Subcutaneous adipose tissue (tissue), 4 donors: Measurements from ENCODE around the gene ATP5PB. TPM values are rescaled to one million over a fixed set of nuclear protein-coding genes. Genes with fewer than 3 reads are reported as not detected.

ENCODE experiments used
- CTCF ChIP-seq: fragments of 450-650 bp; IDR thresholded peaks from one replicate; pipeline ENCODE4 v1.5.1; 2016; ENCODE audit warnings: low read depth, mild to moderate bottlenecking, control low read depth, antibody characterized with exemption, moderate library complexity
- small RNA-seq: library from RNA; depleted of rRNA; stranded (forward); fragments of <200 nt; gene quantifications from one replicate; pipeline ENCODE3, GENCODE V24; 2016
- total RNA-seq, 4 donors: library from RNA; depleted of rRNA; stranded (reverse); fragments of >200 nt; gene quantifications; one replicate each; pipeline ENCODE4 v1.1.0, GENCODE V29; 2016

Gene ATP5PB
- total RNA-seq, 4 donors from 2014 or later: 114 to 272 (median 152) TPM

- TF ChIP-seq CTCF: no peak
These were observed 57.3 kb downstream of the ATP5PB start for GRCh38 chr1:111506561-111506960.

GRCh38 chr1:111507411-111508201 lies 58.3 kb downstream of the ATP5PB start:
- no peak for TF ChIP-seq CTCF

- no peak for TF ChIP-seq CTCF
These were observed 60.7 kb downstream of the ATP5PB start for GRCh38 chr1:111509997-111510375.

GRCh38 chr1:111511370-111511769 lies 62.1 kb downstream of the ATP5PB start:
- no peak for TF ChIP-seq CTCF

Small RNA genes lying within 50 kb of the gene (small RNA-seq; reads per million reads assigned to genes)
- gene RF00019 (0.49 reads per million), gene RNU6-792P (not detected)

Other genes starting within 250 kb of the ATP5PB start
- gene DENND2D, start 248.8 kb upstream of the ATP5PB start, total RNA-seq: 10 to 100 TPM; 30.2 to 61.2 (median 39.2) TPM
- 100 to 1,000 TPM in 1 of 4 donors, 10 to 100 TPM in 3; 10.9 to 173 (median 21.3) TPM for gene CHI3L2, start 221.8 kb upstream of the ATP5PB start, total RNA-seq
- 1 to 10 TPM in 2 of 4 donors, not detected in 2; 2.6 to 3.6 TPM for gene CHIA, start 158.6 kb upstream of the ATP5PB start, total RNA-seq
- gene OVGP1, start 21.7 kb upstream of the ATP5PB start, total RNA-seq: 10 to 100 TPM in 1 of 4 donors, 1 to 10 TPM in 2, under 1 TPM in 1; 0.49 to 11.5 (median 4.9) TPM
- gene WDR77, start 208 bp upstream of the ATP5PB start, total RNA-seq: 10 to 100 TPM; 18.5 to 37.3 (median 21.6) TPM
- gene C1orf162, start 24.5 kb downstream of the ATP5PB start, total RNA-seq: 100 to 1,000 TPM in 1 of 4 donors, 10 to 100 TPM in 3; 21.1 to 172 (median 73.5) TPM
- 10 to 100 TPM; 11.5 to 51.3 (median 23.3) TPM for gene ADORA3, start 54.2 kb downstream of the ATP5PB start, total RNA-seq
- gene TMIGD3, start 54.2 kb downstream of the ATP5PB start, total RNA-seq: 10 to 100 TPM in 1 of 4 donors, 1 to 10 TPM in 3; 1.9 to 34.7 (median 9.4) TPM
- gene RAP1A, start 170.3 kb downstream of the ATP5PB start, total RNA-seq: 100 to 1,000 TPM in 2 of 4 donors, 10 to 100 TPM in 2; 61.4 to 167 (median 95.0) TPM